ENCODE data around the gene SLC34A1.

Gene SLC34A1

GRCh38 chr5:177357459-177358351, 26.5 kb upstream of the SLC34A1 start, which contains the start of gene RGS14:
TSS of gene RGS14 (plus strand) at chr5:177357924. CDS start at chr5:177358025, 101 bp downstream.
- Histone ChIP-seq H3K4me2 (ENCODE audit: low read depth, low read length, poor library complexity, severe bottlenecking) (peak within 1 kb of the TSS; percentile 92), H3K4me3 (ENCODE audit: low read length, poor library complexity, severe bottlenecking) (peak within 1 kb of the TSS; percentile 92), H3K79me2 (ENCODE audit: insufficient read depth, low read length) (peaks cover 22% of the 10 kb centered on the region; the same call in 1 of the 2 replicates), H3K27me3 (ENCODE audit: insufficient read depth, low read length, poor library complexity, severe bottlenecking) (no peaks in the 10 kb centered on the region), H3K4me1 (ENCODE audit: insufficient read depth, low read length, poor library complexity, severe bottlenecking) (peaks cover 34% of the 10 kb centered on the region), H2AFZ (ENCODE audit: low read length) (peak within 1 kb of the TSS; percentile 49; the same call in 1 of the 2 replicates), H3K9me3 (ENCODE audit: insufficient read depth, low read depth, low read length) (no peaks in the 10 kb centered on the region), H3K36me3 (ENCODE audit: insufficient read depth, low read length) (no peaks in the 10 kb centered on the region), H3K9ac (ENCODE audit: low read depth, low read length, poor library complexity, severe bottlenecking) (peak within 1 kb of the TSS; percentile 88), H3F3A (ENCODE audit: low read depth) (no peaks in the 10 kb centered on the region), H3K9me2 (replicated peaks; ENCODE audit: low read depth, low read length) (no peaks in the 10 kb centered on the region), H4K20me1 (ENCODE audit: insufficient read depth, low read length, poor library complexity, severe bottlenecking) (no peaks in the 10 kb centered on the region)
- TF ChIP-seq CTCF (conservative IDR thresholded peaks at IDR 0.05; ENCODE audit: low read length) (no peak), EZH2phosphoT487 (IDR thresholded peaks at IDR 0.05; ENCODE audit: borderline replicate concordance) (no peak)

GRCh38 chr5:177358370-177358819, 25.8 kb upstream of the SLC34A1 start:
- Histone ChIP-seq H3K4me3 (ENCODE audit: low read length, poor library complexity, severe bottlenecking) (peak overlapping the region; percentile 92), H3K36me3 (ENCODE audit: insufficient read depth, low read length) (no peaks in the 10 kb centered on the region), H3K79me2 (ENCODE audit: insufficient read depth, low read length) (peaks cover 24% of the 10 kb centered on the region; the same call in 1 of the 2 replicates), H3F3A (ENCODE audit: low read depth) (no peaks in the 10 kb centered on the region), H3K27me3 (ENCODE audit: insufficient read depth, low read length, poor library complexity, severe bottlenecking) (no peaks in the 10 kb centered on the region), H3K4me1 (ENCODE audit: insufficient read depth, low read length, poor library complexity, severe bottlenecking) (peaks cover 36% of the 10 kb centered on the region), H4K20me1 (ENCODE audit: insufficient read depth, low read length, poor library complexity, severe bottlenecking) (no peaks in the 10 kb centered on the region), H3K9me3 (ENCODE audit: insufficient read depth, low read depth, low read length) (no peaks in the 10 kb centered on the region), H3K9me2 (replicated peaks; ENCODE audit: low read depth, low read length) (no peaks in the 10 kb centered on the region), H3K9ac (ENCODE audit: low read depth, low read length, poor library complexity, severe bottlenecking) (peak overlapping the region; percentile 88), H2AFZ (ENCODE audit: low read length) (no peak overlapping the region), H3K4me2 (ENCODE audit: low read depth, low read length, poor library complexity, severe bottlenecking) (peak overlapping the region; percentile 92)
- TF ChIP-seq CTCF (conservative IDR thresholded peaks at IDR 0.05; ENCODE audit: low read length): no peak
- no peak for TF ChIP-seq EZH2phosphoT487 (IDR thresholded peaks at IDR 0.05; ENCODE audit: borderline replicate concordance)

GRCh38 chr5:177359451-177359851, 24.8 kb upstream of the SLC34A1 start:
- H3K4me2 ChIP-seq (ENCODE audit: low read depth, low read length, poor library complexity, severe bottlenecking): peak overlapping the region; percentile 92
- TF ChIP-seq EZH2phosphoT487 (IDR thresholded peaks at IDR 0.05; ENCODE audit: borderline replicate concordance) (no peak), CTCF (conservative IDR thresholded peaks at IDR 0.05; ENCODE audit: low read length) (no peak)
- H3K9me2 ChIP-seq (replicated peaks; ENCODE audit: low read depth, low read length): no peaks in the 10 kb centered on the region
- H3K4me3 ChIP-seq (ENCODE audit: low read length, poor library complexity, severe bottlenecking): no peak overlapping the region
- H3K36me3 ChIP-seq (ENCODE audit: insufficient read depth, low read length): no peaks in the 10 kb centered on the region
- peaks cover 38% of the 10 kb centered on the region for H3K4me1 ChIP-seq (ENCODE audit: insufficient read depth, low read length, poor library complexity, severe bottlenecking)
- no peaks in the 10 kb centered on the region for H3K27me3 ChIP-seq (ENCODE audit: insufficient read depth, low read length, poor library complexity, severe bottlenecking)
- no peaks in the 10 kb centered on the region for H4K20me1 ChIP-seq (ENCODE audit: insufficient read depth, low read length, poor library complexity, severe bottlenecking)
- peaks cover 27% of the 10 kb centered on the region; the same call in 1 of the 2 replicates for H3K79me2 ChIP-seq (ENCODE audit: insufficient read depth, low read length)
- H3F3A ChIP-seq (ENCODE audit: low read depth): no peaks in the 10 kb centered on the region
- H3K9ac ChIP-seq (ENCODE audit: low read depth, low read length, poor library complexity, severe bottlenecking): peak overlapping the region; percentile 88
- H3K9me3 ChIP-seq (ENCODE audit: insufficient read depth, low read depth, low read length): no peaks in the 10 kb centered on the region
- no peak overlapping the region for H2AFZ ChIP-seq (ENCODE audit: low read length)

Measured in Loucy (cell line).